K562 (cell line): ENCODE data around the gene N4BP2. TPM values are rescaled to one million over a fixed set of nuclear protein-coding genes. Genes with fewer than 3 reads are reported as not detected.

ENCODE experiments used
- E2F6 ChIP-seq, 2 experiments: IDR thresholded peaks; 2 replicates each; pipeline ENCODE4 v1.6.1; 2011; ENCODE audit warnings: borderline replicate concordance in 1 of 2, control low read depth in 1 of 2, low read depth in 1 of 2, low read length in 1 of 2, mild to moderate bottlenecking in 1 of 2, mixed read lengths in 1 of 2, moderate library complexity in 1 of 2; ENCODE audit not compliant: insufficient read depth in 1 of 2, insufficient read length in 1 of 2, poor library complexity in 1 of 2, severe bottlenecking in 1 of 2; ENCODE audit errors: extremely low read depth in 1 of 2
- ELF1 ChIP-seq: fragments of 200-800 bp; sonication (Bioruptor generic); IDR thresholded peaks from 2 replicates; pipeline ENCODE4 v1.6.1; 2016; ENCODE audit warnings: missing genetic modification characterization, missing compliant biosample characterization
- POLR3A ChIP-seq: IDR thresholded peaks from 2 replicates; pipeline ENCODE4 v1.6.1; 2011; ENCODE audit warnings: borderline replicate concordance, mild to moderate bottlenecking, moderate library complexity; ENCODE audit not compliant: insufficient read length, insufficient read depth; ENCODE audit errors: extremely low read depth
- REST ChIP-seq, 2 experiments: fragments of 450-650 bp; formaldehyde crosslinking in 1 of 2; IDR thresholded peaks; 2 replicates each; pipeline versions ENCODE4 v1.4.0 to v1.6.1; 2014 to 2020; ENCODE audit warnings: mild to moderate bottlenecking in 2 of 2, borderline replicate concordance in 1 of 2, low read depth in 1 of 2
- STAT6 ChIP-seq: sonication (generic); formaldehyde crosslinking; IDR thresholded peaks from 2 replicates; pipeline ENCODE4 v1.8.1; 2023; ENCODE audit warnings: mild to moderate bottlenecking, missing genetic modification reagents
- ZNF512 ChIP-seq: IDR thresholded peaks from 2 replicates; pipeline ENCODE4 v1.6.1; 2016; ENCODE audit warnings: missing genetic modification characterization, missing compliant biosample characterization
- ZNF639 ChIP-seq, 2 experiments: fragments of 200-800 bp in 1 of 2; sonication (Bioruptor generic) in 1 of 2; sonication (generic) in 1 of 2; formaldehyde crosslinking in 1 of 2; IDR thresholded peaks in 1 of 2; conservative IDR thresholded peaks in 1 of 2; 2 replicates each; pipeline versions ENCODE4 v1.5.0 to v1.6.1; 2016 to 2020; ENCODE audit warnings: missing compliant biosample characterization in 1 of 2, missing genetic modification characterization in 1 of 2, missing genetic modification reagents in 1 of 2
- polyA plus RNA-seq, 8 experiments: library from polyadenylated mRNA; depleted of rRNA in 4 of 8; stranded (reverse) in 5 of 8; unstranded in 3 of 8; fragments of >200 nt; fragmentation: Nextera tagmentation in 2 of 8; fragmentation: Illumina TruSeq in 1 of 8; extraction: Ambion mirVana in 2 of 8; extraction: Trizol in 1 of 8; gene quantifications; 2 replicates each; pipeline versions ENCODE4 v1.2.1 to v1.2.3, GENCODE V29; 2011 to 2014; ENCODE audit warnings: inconsistent platforms in 1 of 8, missing spikeins in 1 of 8
- total RNA-seq, 7 experiments: library from RNA; depleted of rRNA in 6 of 7; stranded (reverse); fragments of >200 nt in 6 of 7; fragmentation: Illumina TruSeq in 2 of 7; extraction: Trizol in 2 of 7; gene quantifications; 2 replicates each; pipeline versions ENCODE4 v1.2.1 to v1.2.3, GENCODE V29; 2011 to 2021; ENCODE audit warnings: low replicate concordance in 1 of 7

N4BP2 gene
- total and polyA plus RNA-seq, 9 of the 15 experiments (the other 6 are each of a cell fraction or from before 2014, with no cell fraction given), result 2.7 to 12.6 (median 7.6) TPM

- TF ChIP-seq REST (IDR thresholded peaks at IDR 0.05; ENCODE audit: borderline replicate concordance), result peak; percentile 67
- TF ChIP-seq REST (CRISPR knock-in tag; IDR thresholded peaks at IDR 0.05; ENCODE audit: low read depth), result peak; percentile 60; the same call in 1 of the 2 replicates
- peak; percentile 99 for TF ChIP-seq E2F6 (IDR thresholded peaks at IDR 0.05; ENCODE audit: borderline replicate concordance in 1 of 2, extremely low read depth in 1 of 2, insufficient read depth in 1 of 2, insufficient read length in 1 of 2, low read depth in 1 of 2, low read length in 1 of 2, poor library complexity in 1 of 2, severe bottlenecking in 1 of 2)
- peak in 1 of 2 experiments; percentile 68; a peak in 2 of 4 replicates for TF ChIP-seq ZNF639 (CRISPR knock-in tag; conservative IDR thresholded peaks at IDR 0.05 in 1 of 2, IDR thresholded peaks at IDR 0.05 in 1 of 2)
- TF ChIP-seq STAT6 (CRISPR knock-in tag), result peak; percentile 84; the same call in 1 of the 2 replicates
- TF ChIP-seq POLR3A, result no peak
- no peak for TF ChIP-seq ZNF512 (tag)
- 0 out of 2 replicates have a peak, but pooled peaks have one; percentile 40 for TF ChIP-seq ELF1 (tag)
These were observed at the start of gene N4BP2 (continued) for GRCh38 chr4:40056716-40057585.
